ENCODE data around the gene CCDC9B.

DNA sequence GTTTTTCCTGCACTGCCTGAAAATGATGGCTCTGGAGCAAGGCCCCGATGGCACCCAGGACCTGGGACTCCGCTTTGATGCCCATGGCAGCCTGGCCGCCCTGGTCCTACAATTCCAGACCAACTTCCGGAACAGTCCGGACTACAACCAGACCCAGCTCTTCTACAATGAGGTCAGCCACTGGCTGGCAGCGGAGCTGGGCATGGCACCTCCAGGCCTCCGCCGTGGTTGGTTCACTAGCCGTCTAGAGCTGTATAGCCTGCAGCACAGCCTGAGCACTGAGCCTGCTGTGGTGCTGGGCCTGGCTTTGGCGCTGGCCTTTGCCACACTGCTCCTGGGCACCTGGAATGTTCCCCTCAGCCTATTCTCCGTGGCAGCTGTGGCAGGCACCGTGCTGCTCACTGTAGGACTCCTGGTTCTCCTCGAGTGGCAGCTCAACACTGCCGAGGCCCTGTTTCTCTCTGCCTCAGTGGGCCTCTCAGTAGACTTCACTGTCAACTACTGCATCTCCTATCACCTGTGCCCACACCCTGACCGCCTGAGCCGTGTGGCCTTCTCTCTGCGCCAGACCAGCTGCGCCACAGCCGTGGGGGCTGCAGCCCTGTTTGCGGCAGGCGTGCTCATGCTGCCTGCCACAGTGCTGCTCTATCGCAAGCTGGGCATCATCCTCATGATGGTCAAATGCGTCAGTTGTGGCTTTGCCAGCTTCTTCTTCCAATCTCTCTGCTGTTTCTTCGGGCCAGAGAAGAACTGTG lies 28.2 kb upstream of the CCDC9B start:
- TF ChIP-seq, protein P1, sequence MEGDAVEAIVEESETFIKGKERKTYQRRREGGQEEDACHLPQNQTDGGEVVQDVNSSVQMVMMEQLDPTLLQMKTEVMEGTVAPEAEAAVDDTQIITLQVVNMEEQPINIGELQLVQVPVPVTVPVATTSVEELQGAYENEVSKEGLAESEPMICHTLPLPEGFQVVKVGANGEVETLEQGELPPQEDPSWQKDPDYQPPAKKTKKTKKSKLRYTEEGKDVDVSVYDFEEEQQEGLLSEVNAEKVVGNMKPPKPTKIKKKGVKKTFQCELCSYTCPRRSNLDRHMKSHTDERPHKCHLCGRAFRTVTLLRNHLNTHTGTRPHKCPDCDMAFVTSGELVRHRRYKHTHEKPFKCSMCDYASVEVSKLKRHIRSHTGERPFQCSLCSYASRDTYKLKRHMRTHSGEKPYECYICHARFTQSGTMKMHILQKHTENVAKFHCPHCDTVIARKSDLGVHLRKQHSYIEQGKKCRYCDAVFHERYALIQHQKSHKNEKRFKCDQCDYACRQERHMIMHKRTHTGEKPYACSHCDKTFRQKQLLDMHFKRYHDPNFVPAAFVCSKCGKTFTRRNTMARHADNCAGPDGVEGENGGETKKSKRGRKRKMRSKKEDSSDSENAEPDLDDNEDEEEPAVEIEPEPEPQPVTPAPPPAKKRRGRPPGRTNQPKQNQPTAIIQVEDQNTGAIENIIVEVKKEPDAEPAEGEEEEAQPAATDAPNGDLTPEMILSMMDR (IDR thresholded peaks at IDR 0.05) = no peak
- TF ChIP-seq POLR2A (IDR thresholded peaks at IDR 0.05) = no peak
